Measurements from ENCODE around the gene ARSG.

ARSG gene

GRCh38 chr17:68462381-68463210 is 171.3 kb downstream of the ARSG start:
- Histone ChIP-seq H3K27me3 (ENCODE audit: low read length) (no peaks in the 10 kb centered on the region), H3K36me3 (ENCODE audit: low read length) (no peaks in the 10 kb centered on the region), H3K27ac (ENCODE audit: low read depth, low read length) (no peak overlapping the region), H3F3A (ENCODE audit: insufficient read depth) (peaks cover 11% of the 10 kb centered on the region; the same call in 1 of the 2 replicates), H3K4me2 (ENCODE audit: low read depth, low read length, poor library complexity, severe bottlenecking) (no peak overlapping the region), H3K79me2 (ENCODE audit: insufficient read depth, low read length) (no peaks in the 10 kb centered on the region), H4K20me1 (ENCODE audit: low read depth, low read length) (no peaks in the 10 kb centered on the region), H3K9me3 (ENCODE audit: insufficient read depth, low read length) (no peaks in the 10 kb centered on the region), H3K9me2 (replicated peaks; ENCODE audit: insufficient read depth, low read length) (no peaks in the 10 kb centered on the region), H3K4me3 (ENCODE audit: insufficient read depth, low read length, poor library complexity, severe bottlenecking) (no peak overlapping the region), H3K9ac (ENCODE audit: low read length) (no peak overlapping the region), H2AFZ (ENCODE audit: low read depth, low read length, severe bottlenecking) (no peak overlapping the region)
- TF ChIP-seq EZH2phosphoT487 (conservative IDR thresholded peaks at IDR 0.05; ENCODE audit: low read length): no peak
- peak; percentile 44 for TF ChIP-seq CTCF (IDR thresholded peaks at IDR 0.05; ENCODE audit: insufficient read depth, low read length, poor library complexity, severe bottlenecking)

GRCh38 chr17:68463211-68464019 is 172.1 kb downstream of the ARSG start:
- no peak for TF ChIP-seq CTCF (IDR thresholded peaks at IDR 0.05; ENCODE audit: insufficient read depth, low read length, poor library complexity, severe bottlenecking)
- TF ChIP-seq EZH2phosphoT487 (conservative IDR thresholded peaks at IDR 0.05; ENCODE audit: low read length): no peak
- Histone ChIP-seq H3K27ac (ENCODE audit: low read depth, low read length) (no peak overlapping the region), H3K9ac (ENCODE audit: low read length) (no peak overlapping the region)

GRCh38 chr17:68468334-68468733 is 177.0 kb downstream of the ARSG start:
- H3K4me3 ChIP-seq (ENCODE audit: insufficient read depth, low read length, poor library complexity, severe bottlenecking): no peak overlapping the region
- H3K9ac ChIP-seq (ENCODE audit: low read length): no peak overlapping the region
- H4K20me1 ChIP-seq (ENCODE audit: low read depth, low read length): no peaks in the 10 kb centered on the region
- H3F3A ChIP-seq (ENCODE audit: insufficient read depth): 0 out of 2 replicates have a peak, but pooled peaks cover 4% of the 10 kb centered on the region
- no peaks in the 10 kb centered on the region for H3K79me2 ChIP-seq (ENCODE audit: insufficient read depth, low read length)
- no peaks in the 10 kb centered on the region for H3K9me3 ChIP-seq (ENCODE audit: insufficient read depth, low read length)
- TF ChIP-seq EZH2phosphoT487 (conservative IDR thresholded peaks at IDR 0.05; ENCODE audit: low read length) (no peak), CTCF (IDR thresholded peaks at IDR 0.05; ENCODE audit: insufficient read depth, low read length, poor library complexity, severe bottlenecking) (no peak)
- H2AFZ ChIP-seq (ENCODE audit: low read depth, low read length, severe bottlenecking): no peak overlapping the region
- no peak overlapping the region for H3K4me2 ChIP-seq (ENCODE audit: low read depth, low read length, poor library complexity, severe bottlenecking)
- no peaks in the 10 kb centered on the region for H3K36me3 ChIP-seq (ENCODE audit: low read length)
- no peaks in the 10 kb centered on the region; the same call in 1 of the 2 replicates for H3K27me3 ChIP-seq (ENCODE audit: low read length)
- H3K27ac ChIP-seq (ENCODE audit: low read depth, low read length): no peak overlapping the region
- no peaks in the 10 kb centered on the region for H3K9me2 ChIP-seq (replicated peaks; ENCODE audit: insufficient read depth, low read length)

More at GRCh38 chr17:68463211-68464019, 172.1 kb downstream of the ARSG start:
- Histone ChIP-seq H2AFZ (ENCODE audit: low read depth, low read length, severe bottlenecking) (no peak overlapping the region), H4K20me1 (ENCODE audit: low read depth, low read length) (no peaks in the 10 kb centered on the region), H3K9me2 (replicated peaks; ENCODE audit: insufficient read depth, low read length) (no peaks in the 10 kb centered on the region), H3K27me3 (ENCODE audit: low read length) (no peaks in the 10 kb centered on the region), H3F3A (ENCODE audit: insufficient read depth) (peaks cover 6% of the 10 kb centered on the region; the same call in 1 of the 2 replicates), H3K4me3 (ENCODE audit: insufficient read depth, low read length, poor library complexity, severe bottlenecking) (no peak overlapping the region), H3K79me2 (ENCODE audit: insufficient read depth, low read length) (no peaks in the 10 kb centered on the region), H3K9me3 (ENCODE audit: insufficient read depth, low read length) (no peaks in the 10 kb centered on the region), H3K4me2 (ENCODE audit: low read depth, low read length, poor library complexity, severe bottlenecking) (no peak overlapping the region), H3K36me3 (ENCODE audit: low read length) (no peaks in the 10 kb centered on the region)

Measured in SU-DHL-6 (cell line).